Right lobe of liver (tissue), 6 donors: ENCODE results near the gene SNRNP48. TPM values are rescaled to one million over a fixed set of nuclear protein-coding genes. Genes with fewer than 3 reads are reported as not detected.

ENCODE experiments used
- ATAC-seq, 4 donors: fragments of 200-7000 bp; cut with Tn5 transposase; one replicate each; pipeline ENCODE4 v1.9.1; 2020; ENCODE audit warnings: mild to moderate bottlenecking in 4 of 4, moderate library complexity in 4 of 4
- DNase-seq, 3 donors: peaks; one replicate each; pipeline ENCODE4 v3.0.0-alpha.2; 2020
- H3K27ac ChIP-seq, 3 donors: fragments of 200-600 bp; one replicate each; pipeline ENCODE4 v1.8.0; 2022
- H3K27me3 ChIP-seq, 2 donors: fragments of 200-600 bp; one replicate each; pipeline ENCODE4 v1.8.0; 2022
- H3K36me3 ChIP-seq, 4 donors: fragments of 200-600 bp; sonication (generic) in 1 of 4; one replicate each; pipeline versions ENCODE4 v1.5.1 to v1.8.0; 2017 to 2022; ENCODE audit warnings: control low read depth in 1 of 4
- H3K4me1 ChIP-seq, 4 donors: fragments of 200-600 bp; sonication (generic) in 1 of 4; one replicate each; pipeline versions ENCODE4 v1.5.1 to v1.8.0; 2017 to 2022; ENCODE audit warnings: control low read depth in 1 of 4
- H3K4me3 ChIP-seq, 3 donors: fragments of 200-600 bp; one replicate each; pipeline ENCODE4 v1.8.0; 2022
- H3K9me3 ChIP-seq, 4 donors: fragments of 200-600 bp; sonication (generic) in 1 of 4; one replicate each; pipeline versions ENCODE4 v1.5.1 to v1.8.0; 2017 to 2022; ENCODE audit warnings: control low read depth in 1 of 4
- CTCF ChIP-seq, 4 donors: fragments of 200-600 bp in 3 of 4; fragments of 450-650 bp in 1 of 4; IDR thresholded peaks; one replicate each; pipeline versions ENCODE4 v1.5.1 to v1.8.0; 2016 to 2022; ENCODE audit warnings: antibody characterized with exemption in 4 of 4, mild to moderate bottlenecking in 2 of 4
- POLR2A ChIP-seq: fragments of 450-650 bp; IDR thresholded peaks from one replicate; pipeline ENCODE4 v1.6.1; 2017; ENCODE audit warnings: antibody characterized with exemption, mild to moderate bottlenecking
- WGBS: methylation state at CpG from one replicate; pipeline ENCODE4 v1.1.6; 2018; ENCODE audit warnings: low coverage, low lambda C conversion rate; ENCODE audit not compliant: insufficient coverage; ENCODE audit errors: missing lambda C conversion rate; 5-methylcytosine and 5-hydroxymethylcytosine counted together
- intact Hi-C, 2 donors: fragments of 100-400 bp; cut with DNase I; formaldehyde crosslinking; loops; one replicate each; pipeline versions ENCODE4 v1.11.2 to v1.14.1; 2022
- total RNA-seq, 6 experiments: library from RNA; depleted of rRNA in 2 of 6; stranded (reverse); fragments of >200 nt in 2 of 6; fragmentation: NEBNext Ultra II Directional in 3 of 6; extraction: Animal tissue kit (Norgen Biotek cat#: 25700) in 3 of 6; gene quantifications; one replicate each; pipeline versions ENCODE4 v1.1.0 to v1.2.4, GENCODE V29; 2016 to 2023
- donor health status: DM: no; HTN: yes; CAD: no.
- donor health status: DM: no; HTN: no; CAD: no.
- donor health status: DM: no; HTN: no; CAD: no.
- donor health status: DM: no; HTN: yes; CAD: no.
- donor health status: DM: no; HTN: yes; CAD: no.

SNRNP48 gene
- total RNA-seq, 6 experiments from 2014 or later = 4.7 to 13.7 (median 7.0) TPM

GRCh38 chr6:7580927-7581618 is 8.9 kb upstream of the SNRNP48 start:
- no peak overlapping the region for H3K27ac ChIP-seq
- peaks cover 0 to 14% (median 6%) of the 10 kb centered on the region in 4 donors for H3K4me1 ChIP-seq
- TF ChIP-seq POLR2A (no peak), CTCF (IDR thresholded peaks at IDR 0.05) (no peak)
- peak; percentile 73 to 89 (median 84) for ATAC-seq
- no peaks in the 10 kb centered on the region for H3K9me3 ChIP-seq
- WGBS = 46% methylated on average over 13 of the region's 14 CpGs
- intact Hi-C loops = no loop called here
- no peak overlapping the region for H3K4me3 ChIP-seq
- H3K36me3 ChIP-seq = peaks cover 0 to 73% (median 34%) of the 10 kb centered on the region in 4 donors
- no peak for DNase-seq
- H3K27me3 ChIP-seq = no peaks in the 10 kb centered on the region

GRCh38 chr6:7585287-7585930 is 4.6 kb upstream of the SNRNP48 start:
- Histone ChIP-seq H3K9me3 (no peaks in the 10 kb centered on the region), H3K4me1 (peaks cover 0 to 20% (median 6%) of the 10 kb centered on the region in 4 donors), H3K27me3 (no peaks in the 10 kb centered on the region), H3K36me3 (peaks cover 0 to 39% (median 11%) of the 10 kb centered on the region in 4 donors), H3K4me3 (no peak overlapping the region), H3K27ac (no peak overlapping the region)
- TF ChIP-seq POLR2A (no peak), CTCF (IDR thresholded peaks at IDR 0.05) (no peak)
- WGBS = 98% methylated on average over 14 of the region's 28 CpGs
- no peak for DNase-seq
- ATAC-seq = no peak
- intact Hi-C loops = no loop called here

GRCh38 chr6:7587631-7588100 is 2.3 kb upstream of the SNRNP48 start:
- no peak overlapping the region for H3K27ac ChIP-seq
- peaks cover 0 to 15% (median 0%) of the 10 kb centered on the region in 4 donors for H3K4me1 ChIP-seq
- intact Hi-C loops = no loop called here
- no peak for TF ChIP-seq CTCF (IDR thresholded peaks at IDR 0.05)
- no peak for TF ChIP-seq POLR2A
- H3K27me3 ChIP-seq = no peaks in the 10 kb centered on the region
- H3K9me3 ChIP-seq = no peaks in the 10 kb centered on the region
- ATAC-seq = no peak
- H3K36me3 ChIP-seq = peaks cover 0 to 24% (median 6%) of the 10 kb centered on the region in 4 donors
- DNase-seq = no peak
- no peak overlapping the region for H3K4me3 ChIP-seq
- WGBS = 82% methylated on average over 3 of the region's 3 CpGs

- TF ChIP-seq POLR2A = no peak
- no peak for TF ChIP-seq CTCF (IDR thresholded peaks at IDR 0.05)
- DNase-seq = no peak
- WGBS = 49% methylated on average over 3 of the region's 4 CpGs
- Histone ChIP-seq H3K27ac (no peak overlapping the region), H3K27me3 (no peaks in the 10 kb centered on the region), H3K4me3 (no peak overlapping the region), H3K4me1 (peaks cover 0 to 19% (median 0%) of the 10 kb centered on the region in 4 donors), H3K36me3 (peaks cover 0 to 17% (median under 1%) of the 10 kb centered on the region in 4 donors), H3K9me3 (no peaks in the 10 kb centered on the region)
- ATAC-seq = no peak
- intact Hi-C loops = no loop called here
Observed at GRCh38 chr6:7588506-7588905, 1.5 kb upstream of the SNRNP48 start.
